Stimulated activated naive CD4-positive, alpha-beta T cell treated with Interleukin-2 at 50 U/mL for 16 hours (primary cell): ENCODE data around the gene MYCN.

Experiments
- DNase-seq: peaks from one replicate; lab custom pipeline; 2025; lab: John Stamatoyannopoulos, UW

The MYCN gene

DNA sequence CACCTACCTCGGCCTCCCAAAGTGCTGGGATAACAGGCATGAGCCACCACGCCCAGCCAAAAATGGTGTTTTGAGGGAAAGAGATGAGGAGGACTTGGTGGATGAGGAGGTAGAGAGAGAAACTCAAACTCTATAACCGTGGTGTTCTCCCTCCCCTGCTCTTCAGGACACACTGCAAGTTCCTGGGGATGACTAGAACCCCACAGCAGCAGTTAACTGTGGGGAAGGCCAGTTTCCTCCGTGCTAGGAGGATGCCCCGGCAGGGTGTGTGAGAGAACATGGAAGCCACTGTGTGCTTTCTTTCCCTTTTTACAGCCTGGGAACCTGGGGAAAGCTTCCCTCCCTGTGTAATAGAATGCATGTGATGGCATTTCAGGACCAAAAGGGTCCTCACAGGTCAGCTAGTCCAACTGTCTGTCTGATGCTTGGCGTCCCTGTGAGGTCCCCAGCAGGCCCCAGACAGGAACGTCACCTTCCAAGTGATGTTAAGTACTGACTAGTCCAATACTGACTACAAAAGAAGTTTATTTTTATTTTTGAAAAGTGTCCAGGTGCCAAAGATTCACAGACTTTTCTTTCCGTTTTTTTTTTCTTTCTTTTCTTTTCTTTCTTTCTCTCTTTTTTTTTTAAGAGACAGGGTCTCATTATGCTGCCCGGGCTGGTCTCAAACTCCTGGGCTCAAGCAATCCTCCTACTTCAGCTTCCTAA lies 38.9 kb downstream of the MYCN start:
- DNase-seq: no peak

DNA sequence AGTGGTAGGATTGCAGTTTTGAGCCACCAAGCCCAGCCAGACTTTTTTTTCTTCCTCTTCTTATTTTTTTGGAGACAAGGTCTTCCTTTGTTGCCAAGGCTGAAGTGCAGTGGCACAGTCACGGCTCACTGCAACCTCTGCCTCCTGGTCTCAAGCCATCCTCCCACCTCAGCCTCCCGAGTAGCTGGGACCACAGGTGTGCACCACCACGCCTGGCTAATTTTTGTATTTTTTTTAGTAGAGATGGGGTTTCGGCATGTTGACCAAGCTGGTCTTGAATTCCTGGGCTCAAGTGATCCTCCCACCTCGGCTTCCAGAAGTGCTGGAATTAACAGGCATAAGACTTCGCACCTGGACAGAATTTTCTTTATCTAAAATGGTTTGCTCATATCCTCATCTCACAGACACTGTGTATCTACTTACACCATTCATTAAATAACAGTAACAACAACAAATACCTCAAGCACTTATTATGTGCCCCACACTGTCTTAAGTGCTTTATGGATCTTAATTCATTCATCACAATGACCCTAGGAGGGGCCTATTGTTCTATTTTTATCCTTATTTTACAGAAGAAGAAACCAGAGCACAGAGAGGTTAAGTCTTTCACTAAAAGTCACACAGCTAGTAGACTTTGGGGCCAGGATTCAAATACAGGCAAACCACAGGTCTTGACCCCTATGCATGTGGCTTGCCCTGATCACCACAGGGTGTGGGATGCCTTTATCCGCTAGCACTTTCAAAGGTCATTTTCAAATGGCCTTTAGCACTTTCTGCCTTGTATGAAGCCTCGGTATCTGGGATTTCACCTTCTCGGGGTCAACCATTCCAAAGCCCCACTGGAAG lies 39.6 kb downstream of the MYCN start:
- DNase-seq: no peak

DNA sequence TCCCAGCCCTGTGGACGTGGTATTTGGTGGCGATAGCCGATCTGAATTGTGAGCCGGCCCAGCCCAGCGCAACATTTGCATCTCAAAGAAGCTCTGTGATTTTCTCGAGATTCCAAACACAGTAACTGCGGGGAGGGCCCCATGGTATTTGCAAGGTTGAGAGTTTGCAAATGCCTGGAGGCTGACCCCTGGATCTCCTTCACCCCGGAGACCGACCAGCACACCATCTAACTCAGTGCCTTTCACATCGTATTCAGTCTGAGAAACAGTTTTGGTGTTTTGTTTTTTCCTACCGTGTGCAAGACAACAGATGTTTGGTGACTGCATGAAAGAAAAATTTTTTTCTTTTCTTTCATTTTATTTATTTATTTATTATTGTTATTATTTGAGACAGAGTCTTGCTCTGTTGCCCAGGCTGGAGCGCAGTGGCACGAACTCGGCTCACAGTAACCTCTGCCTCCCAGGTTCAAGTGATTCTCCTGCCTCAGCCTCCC lies 40.3 kb downstream of the MYCN start:
- no peak for DNase-seq

DNA sequence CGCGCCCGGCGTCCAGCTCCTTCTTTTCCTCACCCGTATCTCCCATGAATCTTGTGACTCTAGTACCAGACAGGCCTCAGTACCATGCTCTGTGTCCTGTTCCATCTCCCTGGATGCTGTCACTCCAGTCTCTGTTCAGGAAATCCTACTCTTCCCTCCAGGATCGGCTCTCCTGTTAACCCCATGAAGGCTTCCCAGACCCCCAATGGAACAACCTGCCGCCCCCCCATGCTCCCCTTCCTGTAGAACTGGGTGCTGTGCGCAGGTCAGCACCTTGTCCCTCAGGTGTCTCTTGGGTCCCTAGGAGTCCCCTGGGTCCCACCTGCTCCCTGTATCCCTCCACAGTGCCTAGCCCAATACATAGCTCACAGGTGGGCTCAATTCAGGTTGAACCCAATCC lies 41.3 kb downstream of the MYCN start:
- DNase-seq: no peak

DNA sequence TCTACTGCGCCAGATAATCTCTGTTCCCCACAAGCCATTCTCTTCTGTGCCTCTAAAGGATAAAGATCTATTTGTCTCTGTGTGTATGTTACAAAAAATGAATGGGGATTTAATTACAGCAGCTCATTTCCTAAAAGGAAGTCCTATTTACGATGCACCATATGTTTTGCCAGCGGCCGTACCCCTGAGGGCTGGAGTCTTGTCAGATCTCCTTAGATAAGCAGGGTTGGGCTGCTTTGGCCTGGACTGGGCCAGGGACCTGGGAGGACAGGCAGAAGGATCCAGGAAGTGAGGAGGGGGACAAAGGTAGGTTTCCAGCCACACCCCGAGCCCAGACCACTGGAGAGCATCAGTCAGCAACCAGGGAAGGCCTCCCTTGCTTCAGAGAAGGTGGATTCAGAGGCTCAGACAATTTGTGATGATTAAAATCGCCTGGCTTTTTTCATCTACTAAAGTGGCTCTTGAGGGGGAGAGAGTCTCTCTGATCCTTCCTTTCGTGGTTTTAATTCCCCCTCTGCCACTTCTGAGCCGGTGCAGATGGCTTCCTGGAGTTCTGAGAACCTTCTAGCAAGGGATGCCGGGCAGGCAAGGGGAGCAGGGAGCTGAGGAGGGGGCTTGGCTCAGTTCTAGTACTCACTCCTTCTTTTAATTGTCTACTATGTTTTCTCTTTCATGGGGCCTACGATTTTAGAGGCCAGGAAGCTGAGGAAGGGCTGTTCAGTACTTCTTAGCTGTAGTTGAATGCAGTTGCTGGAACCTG lies 42.1 kb downstream of the MYCN start:
- DNase-seq: no peak

DNA sequence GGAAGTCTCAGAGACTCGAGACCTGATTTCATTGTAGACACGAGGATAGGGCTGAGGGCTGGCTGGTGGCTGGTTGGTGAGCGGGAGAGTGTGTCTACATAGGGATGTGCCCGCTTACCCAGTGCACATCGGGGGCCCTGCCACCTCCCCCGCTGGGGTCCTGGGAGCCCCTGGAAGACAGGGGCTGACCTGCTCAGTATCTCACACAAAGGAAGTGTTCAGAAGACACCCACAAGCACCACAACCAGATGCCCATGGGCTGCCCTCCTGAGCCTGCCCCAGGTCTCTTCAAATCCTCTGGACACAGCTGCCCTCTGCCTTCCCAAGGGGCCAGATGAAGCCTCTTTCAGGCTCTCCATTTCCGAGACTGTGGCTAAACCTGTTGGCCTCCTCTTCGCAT lies 43.1 kb downstream of the MYCN start:
- DNase-seq: no peak

DNA sequence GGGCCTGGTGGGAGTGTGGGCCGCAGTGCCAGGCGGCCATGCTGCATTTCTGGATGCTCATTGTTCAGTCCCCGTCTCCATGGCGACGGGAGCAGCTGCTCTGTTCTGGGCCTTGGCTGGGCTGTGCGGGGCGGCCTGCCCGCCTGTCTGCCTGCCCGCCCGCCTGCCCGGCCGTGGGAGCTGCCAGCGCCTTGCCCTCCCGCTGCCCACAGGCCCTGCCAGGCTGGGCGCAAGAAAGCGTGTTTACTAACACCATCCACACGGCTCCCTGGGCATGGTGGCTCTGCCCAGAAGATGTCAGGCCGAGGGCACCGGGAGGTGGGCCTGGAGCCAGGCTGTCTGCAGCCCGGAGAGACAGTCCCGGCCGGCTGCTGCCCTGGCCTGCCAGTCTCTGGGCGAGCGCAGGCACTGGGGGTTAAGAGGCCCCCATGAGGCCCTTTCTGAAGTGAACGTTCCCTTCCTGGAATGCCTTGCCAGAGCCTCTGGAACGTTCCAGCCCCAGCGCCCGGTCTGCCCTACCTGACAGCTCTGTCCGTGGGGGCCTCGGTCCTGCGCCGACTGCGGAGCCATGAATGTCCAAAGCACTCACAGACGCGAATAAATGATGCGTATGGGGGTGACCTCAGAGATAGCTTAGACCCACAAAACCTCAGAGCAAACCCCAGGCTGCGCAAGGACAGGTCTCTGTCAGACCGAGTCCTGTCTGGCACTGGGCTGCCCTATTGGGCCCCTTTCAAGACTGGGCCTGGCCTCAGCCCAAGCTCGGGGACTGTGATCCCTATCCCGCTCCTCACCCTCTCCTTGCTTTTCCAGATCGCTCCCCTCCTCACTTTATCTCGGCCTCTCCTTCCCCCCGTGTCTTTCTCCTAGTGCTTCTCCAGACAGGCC lies 44.3 kb downstream of the MYCN start:
- no peak for DNase-seq

DNA sequence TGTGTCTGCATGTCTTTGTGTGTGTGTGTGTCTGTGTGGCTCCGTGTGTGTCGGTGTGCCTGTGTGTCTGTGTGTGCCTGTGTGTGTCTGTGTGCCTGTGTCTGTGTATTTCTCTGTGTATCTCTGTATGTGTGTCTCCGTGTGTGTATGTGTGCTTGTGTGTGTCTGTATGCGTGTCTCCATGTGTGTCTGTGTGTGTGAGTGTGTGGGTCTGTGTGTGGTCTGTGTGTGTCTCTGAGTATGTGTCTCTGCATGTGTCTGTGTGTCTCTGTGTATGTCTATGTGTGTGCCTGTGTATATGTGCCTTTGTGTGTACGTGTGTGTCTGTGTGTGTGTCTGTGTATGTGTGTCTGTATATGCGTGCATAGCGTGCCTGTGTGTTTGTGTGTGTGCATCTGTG lies 45.2 kb downstream of the MYCN start:
- no peak for DNase-seq

DNA sequence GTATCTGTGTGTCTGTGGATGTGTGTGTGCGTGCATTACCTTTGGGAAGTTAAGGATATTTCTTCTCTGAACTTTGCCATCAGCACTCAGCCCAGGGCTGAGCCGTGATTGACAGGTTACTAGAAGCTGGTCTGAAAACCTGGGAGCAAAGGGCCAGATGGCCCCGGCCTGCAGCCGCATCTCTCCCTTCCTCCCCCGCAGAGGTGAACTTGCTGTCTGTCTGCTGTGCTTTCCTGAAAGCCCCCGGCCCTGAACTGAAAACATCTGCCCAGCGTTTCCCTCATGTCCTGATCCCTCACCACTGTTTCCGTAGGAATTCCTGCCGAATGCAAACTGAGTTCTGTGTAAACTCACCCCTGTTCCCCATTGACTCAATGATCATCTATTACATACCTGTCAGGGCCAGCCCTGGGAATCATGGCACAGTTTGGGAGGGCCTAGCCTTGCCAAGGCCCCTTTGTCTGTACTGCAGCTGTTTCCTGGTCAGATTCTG lies 45.8 kb downstream of the MYCN start:
- no peak for DNase-seq

DNA sequence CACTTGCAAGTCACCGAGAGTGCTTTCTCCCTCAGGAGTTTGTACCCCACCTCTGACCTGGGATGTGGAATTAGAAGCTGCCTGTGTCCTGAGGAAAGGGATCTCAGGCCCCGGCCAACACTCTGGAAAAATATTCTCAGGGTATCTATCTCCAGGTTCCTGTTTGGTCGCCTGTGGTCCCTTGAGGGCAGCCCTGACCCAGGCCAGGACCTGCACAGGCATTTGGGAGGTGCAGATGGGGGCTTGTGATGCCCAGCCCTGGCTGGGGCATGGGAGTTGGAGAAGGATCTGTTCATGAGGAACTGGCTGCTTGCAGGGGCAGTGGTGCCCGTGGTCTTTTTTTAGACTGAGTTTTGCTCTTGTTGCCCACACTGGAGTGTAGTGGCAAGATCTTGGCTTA lies 46.3 kb downstream of the MYCN start:
- no peak for DNase-seq

DNA sequence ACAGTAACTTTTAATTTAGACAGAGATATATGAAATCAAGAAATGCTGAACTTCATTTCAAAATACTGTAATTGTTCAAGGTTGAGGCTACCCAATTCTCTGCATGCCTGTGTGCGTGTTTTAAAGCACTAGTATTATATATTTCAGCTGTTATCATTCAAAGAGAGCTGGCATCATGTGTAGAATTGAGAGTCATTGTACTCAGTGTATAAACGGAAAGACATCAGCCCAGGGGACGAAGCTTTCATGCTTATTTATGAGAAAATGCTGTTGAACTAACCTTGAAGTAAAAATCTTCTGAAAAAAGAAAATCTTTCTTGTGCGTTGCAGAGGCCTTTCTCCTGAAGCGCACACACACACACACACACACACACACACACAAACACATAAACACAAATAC lies 48.4 kb downstream of the MYCN start:
- DNase-seq: no peak

DNA sequence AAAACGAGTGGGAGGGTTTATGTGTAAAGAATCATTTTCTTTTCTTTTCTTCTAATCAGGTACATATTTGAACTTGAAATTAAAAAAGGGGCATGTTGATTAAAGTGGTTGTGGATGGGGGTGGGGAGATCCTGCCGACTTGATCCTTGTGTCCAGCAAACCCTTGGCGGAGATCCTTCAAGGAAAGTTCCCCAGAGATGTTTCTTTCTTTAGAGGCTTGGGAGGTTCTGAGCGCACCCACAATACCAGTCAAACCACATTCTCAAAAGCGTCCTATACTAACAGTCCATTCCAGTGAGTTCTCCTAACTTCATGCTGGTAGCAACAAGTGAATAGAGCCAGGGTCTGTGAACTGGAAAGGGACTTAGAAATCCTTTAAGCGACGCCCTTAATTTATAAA lies 49.2 kb downstream of the MYCN start:
- no peak for DNase-seq

DNA sequence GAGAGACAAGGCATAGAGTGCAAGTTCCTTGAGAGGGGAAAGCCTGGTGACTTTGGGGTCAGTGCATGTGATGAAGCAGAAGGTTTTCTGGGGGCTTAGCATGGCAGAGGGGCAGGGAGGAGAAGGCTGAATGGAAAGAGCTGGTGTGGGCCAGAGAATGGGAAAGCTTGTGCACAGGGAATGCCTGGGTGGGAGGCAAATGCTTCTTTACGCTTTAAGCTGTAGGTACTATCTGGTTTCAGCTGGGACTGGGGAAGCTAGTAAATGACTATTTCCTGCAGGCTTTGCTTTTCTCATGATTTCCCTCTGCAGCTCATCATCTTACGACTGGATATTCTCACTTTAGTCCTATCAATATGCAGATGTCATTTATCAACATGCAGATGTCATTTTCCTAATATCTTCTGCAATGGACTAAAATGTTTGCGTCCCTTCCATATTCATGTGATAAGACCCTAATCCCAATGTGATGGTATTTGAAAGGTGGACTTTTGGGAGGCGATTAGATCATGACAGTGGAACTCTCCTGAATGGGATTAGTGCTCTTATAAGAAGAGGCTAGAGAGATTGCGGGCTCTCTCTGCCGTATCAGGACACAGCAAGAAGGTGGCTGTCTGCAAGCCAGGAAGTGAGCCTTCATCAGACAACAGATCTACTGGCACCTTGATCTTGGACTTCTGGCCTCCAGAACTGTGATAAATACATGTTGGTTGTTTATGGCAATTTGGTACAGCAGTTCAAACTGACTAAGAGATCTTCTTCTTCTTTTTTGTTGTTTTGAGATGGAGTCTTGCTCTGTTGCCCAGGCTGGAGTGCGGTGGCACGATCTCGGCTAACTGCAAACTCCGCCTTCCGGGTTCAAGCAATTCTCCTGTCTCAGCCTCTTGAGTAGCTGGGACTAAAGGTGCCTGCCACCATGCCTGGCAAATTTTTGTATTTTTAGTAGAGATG lies 50.1 kb downstream of the MYCN start:
- DNase-seq: no peak

DNA sequence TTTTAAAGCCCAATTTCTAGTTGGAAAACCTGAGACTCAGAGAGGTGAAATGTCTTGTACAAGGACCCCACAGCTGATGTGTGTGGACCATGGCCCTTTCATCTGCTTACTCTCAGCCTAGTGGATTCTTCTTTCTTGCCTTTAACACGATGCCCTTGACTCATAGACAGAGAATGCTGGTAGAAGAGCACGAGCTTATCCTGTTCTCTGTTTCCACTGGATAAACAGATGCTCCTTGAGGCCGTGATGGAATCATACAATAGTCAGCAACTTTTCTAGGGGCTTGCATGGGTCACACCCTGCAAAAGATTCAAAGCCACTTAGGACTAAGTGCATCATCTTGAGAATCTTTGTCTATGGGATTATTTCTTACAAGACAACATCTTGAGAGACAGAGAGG lies 50.9 kb downstream of the MYCN start:
- no peak for DNase-seq

DNA sequence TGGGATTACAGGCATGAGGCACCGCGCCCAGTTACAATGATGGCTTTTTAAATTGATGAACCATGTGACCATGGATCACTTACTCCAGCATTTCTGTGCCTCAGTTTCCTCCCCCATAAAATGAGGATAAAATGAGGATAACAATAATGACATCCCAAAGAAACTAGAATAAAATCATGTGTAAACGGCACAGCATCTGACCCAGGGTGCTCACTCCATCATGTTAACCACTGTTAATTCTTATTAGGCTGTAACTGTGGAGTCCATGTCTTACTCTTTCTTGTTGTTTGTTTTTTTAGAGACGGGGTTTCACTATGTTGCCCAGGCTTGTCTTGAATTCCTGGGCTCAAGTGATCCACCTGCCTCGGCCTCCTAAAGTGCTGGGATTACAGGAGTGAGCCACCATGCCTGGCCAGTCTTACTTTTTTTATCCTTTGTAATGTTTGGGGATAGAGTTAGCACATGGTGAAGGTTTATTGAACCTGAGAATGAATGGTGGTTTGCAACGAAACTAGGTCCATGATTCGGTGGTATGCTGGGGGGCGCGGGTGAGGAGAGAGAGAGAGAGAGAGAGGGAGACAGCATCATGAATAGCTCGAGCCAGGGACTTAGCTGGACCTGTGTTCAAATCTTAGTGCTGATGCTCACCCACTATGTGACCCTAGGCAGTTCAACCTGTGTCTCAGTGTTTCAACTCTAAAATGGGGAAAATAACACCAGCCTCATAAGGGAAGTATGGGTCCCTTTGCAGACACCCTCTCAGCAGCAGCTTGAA lies 52.3 kb downstream of the MYCN start:
- DNase-seq: no peak

DNA sequence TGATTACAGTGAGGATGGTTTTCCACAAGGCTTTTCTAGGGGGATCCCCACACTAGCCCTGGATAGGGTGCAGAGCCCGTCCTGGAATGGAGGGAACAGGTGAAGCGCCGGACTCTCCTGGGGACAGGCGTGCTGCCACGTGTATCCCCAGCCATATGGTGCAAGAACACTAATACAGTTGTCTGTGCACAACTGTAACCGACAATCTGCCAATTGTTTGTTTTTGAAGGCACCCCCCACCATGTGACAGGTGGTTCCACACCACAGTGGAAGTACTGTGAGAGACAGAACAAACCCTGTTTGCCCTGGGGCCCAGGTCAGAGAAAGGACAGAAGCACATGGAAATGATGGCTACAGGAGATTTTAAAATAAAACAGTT lies 52.9 kb downstream of the MYCN start:
- DNase-seq: no peak

DNA sequence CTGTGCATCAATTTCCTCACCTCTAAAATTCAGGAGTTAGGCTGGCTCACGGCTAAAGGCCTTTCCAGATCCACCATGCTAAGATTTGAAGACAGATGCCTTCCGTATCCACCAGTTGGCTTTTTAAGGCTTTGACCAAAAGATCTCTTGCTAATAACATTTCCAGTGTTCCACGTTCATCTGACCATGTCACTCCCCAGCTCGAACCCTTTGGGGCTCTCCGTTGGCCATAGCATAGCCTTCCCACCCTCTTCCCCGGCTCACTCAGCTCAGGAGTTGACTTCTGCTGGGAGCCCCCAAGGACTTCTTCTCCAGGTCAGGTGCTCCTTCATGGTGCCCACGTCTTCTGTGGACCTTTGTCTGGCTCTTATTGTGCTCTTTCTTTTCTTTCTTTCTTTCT lies 53.3 kb downstream of the MYCN start:
- no peak for DNase-seq

DNA sequence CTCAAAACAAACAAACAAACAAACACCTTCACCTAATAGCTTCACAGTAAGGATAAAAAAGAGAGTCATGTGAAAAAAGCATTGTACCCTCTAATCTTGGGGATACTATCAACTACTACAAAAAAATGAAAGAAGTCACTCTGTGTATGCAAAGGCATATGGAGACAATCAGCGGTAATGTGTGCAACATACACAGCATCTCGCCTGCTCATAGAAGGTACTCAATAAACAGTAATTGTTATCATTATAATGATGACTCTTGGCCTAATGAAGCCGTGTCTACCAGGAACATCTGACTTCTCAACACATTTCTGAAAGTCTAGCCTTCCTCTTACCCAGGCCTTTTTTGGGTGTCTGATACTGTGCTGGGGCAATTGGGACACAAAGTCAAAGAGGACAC lies 55.3 kb downstream of the MYCN start:
- DNase-seq: no peak
